WI38 (cell line): ENCODE data around the gene TRIM25.
A peak's percentile ranks its signal among the peaks of the same experiment; 100 is the strongest.

ENCODE experiments used
- H3K4me3 ChIP-seq: 2 replicates; pipeline ENCODE4 v1.5.1; 2011; ENCODE audit warnings: low read depth, mild to moderate bottlenecking, control low read depth, low read length
- TF ChIP-seq, protein P1 (sequence below): IDR thresholded peaks from 2 replicates; pipeline ENCODE4 v1.5.1; 2012; ENCODE audit warnings: low read depth, mild to moderate bottlenecking, control low read depth, low read length

TRIM25 gene

DNA sequence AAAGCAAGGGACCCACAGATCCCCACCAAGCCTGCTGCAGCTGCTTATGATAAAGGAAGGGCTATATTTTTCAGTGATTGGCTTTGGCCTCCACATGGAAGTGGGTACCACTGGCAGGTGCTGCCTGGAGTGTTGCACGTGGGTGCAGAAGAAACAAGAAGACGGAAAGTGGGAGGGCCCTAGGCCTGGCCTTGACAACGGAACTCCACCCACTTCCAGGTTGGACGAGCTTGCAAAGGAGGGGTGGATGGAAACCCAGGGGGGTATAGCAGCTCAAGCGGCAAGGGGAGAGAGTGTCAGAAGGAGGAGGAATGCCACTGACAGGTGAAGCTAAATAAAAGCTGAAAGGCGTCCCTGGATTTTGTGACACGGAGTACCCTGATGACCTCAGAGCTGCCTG is 20.3 kb downstream of the TRIM25 start:
- no peak overlapping the region for H3K4me3 ChIP-seq
- TF ChIP-seq, protein P1, sequence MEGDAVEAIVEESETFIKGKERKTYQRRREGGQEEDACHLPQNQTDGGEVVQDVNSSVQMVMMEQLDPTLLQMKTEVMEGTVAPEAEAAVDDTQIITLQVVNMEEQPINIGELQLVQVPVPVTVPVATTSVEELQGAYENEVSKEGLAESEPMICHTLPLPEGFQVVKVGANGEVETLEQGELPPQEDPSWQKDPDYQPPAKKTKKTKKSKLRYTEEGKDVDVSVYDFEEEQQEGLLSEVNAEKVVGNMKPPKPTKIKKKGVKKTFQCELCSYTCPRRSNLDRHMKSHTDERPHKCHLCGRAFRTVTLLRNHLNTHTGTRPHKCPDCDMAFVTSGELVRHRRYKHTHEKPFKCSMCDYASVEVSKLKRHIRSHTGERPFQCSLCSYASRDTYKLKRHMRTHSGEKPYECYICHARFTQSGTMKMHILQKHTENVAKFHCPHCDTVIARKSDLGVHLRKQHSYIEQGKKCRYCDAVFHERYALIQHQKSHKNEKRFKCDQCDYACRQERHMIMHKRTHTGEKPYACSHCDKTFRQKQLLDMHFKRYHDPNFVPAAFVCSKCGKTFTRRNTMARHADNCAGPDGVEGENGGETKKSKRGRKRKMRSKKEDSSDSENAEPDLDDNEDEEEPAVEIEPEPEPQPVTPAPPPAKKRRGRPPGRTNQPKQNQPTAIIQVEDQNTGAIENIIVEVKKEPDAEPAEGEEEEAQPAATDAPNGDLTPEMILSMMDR = no peak

DNA sequence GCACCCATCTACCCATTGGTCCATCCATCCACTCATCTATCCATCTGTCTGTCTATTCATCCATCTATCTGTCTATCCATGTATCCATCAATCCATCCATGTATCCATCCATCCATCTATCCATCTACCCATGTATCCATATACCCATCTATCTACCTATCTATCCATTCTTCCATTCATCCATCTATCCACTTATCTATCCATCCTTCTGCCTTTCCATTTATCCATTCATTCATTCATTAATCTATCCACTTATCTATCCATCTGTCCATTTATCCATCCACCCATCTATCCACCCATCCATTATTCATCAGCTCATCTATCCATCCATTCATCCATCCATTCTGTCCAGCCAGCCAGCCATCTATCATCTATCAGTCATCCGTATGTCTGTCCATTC is 21.5 kb downstream of the TRIM25 start:
- no peak overlapping the region for H3K4me3 ChIP-seq
- TF ChIP-seq, protein P1 = no peak

DNA sequence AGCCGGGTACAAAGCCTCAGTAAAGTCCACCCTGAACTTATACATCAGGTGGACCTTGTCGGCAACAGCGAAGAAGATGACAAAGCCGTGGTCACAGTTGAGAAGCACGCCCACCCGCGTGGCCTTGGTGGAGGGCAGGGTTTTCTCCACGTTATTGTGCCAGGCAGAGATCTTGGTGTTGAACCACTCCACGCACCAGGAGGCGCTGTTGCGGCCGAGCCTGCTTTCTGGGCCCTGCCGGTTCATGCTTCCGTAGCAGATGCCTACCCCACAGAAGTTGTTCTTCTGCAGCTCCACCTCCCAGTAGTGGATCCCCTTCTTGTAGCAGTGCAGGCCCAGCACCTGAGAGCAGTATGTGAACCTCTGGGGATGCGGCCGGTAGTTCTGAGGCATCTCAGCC is 22.1 kb downstream of the TRIM25 start:
- H3K4me3 ChIP-seq = no peak overlapping the region
- TF ChIP-seq, protein P1 = peak; percentile 40

DNA sequence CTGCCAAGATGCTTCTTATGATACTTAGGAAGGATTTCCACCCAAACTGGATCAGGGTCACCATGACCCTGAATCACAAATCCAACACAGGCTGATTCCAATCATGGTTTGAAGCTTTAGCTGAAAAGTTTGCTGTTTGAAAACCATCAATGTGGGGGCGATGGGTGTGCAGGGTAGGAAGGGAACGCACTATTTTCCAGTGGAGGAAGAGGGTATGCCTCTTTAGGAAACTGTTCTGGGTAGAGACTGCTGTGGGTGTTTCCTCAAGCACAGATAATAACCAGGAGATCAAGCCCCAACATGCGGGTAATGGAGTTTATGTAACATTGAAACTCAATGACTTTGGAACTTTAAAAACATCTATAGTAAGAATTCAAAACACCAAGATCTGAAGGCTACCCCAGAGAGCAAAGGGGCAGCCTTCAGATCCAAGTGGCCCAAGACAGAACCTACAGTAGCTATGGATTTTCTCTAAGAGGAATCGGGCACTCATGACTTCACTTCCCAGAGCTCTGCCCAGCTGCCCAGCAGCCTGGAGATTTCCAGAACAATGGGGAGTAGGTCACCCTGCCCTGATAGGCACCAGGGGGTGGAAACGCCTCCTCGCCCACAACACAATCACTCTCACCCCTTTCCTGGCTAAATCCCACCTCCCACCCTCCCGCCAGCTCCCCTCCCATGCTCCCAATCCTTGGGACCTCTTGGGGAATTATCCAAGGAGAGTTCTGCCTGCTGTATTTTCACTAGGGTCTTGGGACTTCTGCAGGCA is 22.8 kb downstream of the TRIM25 start:
- TF ChIP-seq, protein P1 = no peak
- no peak overlapping the region for H3K4me3 ChIP-seq

DNA sequence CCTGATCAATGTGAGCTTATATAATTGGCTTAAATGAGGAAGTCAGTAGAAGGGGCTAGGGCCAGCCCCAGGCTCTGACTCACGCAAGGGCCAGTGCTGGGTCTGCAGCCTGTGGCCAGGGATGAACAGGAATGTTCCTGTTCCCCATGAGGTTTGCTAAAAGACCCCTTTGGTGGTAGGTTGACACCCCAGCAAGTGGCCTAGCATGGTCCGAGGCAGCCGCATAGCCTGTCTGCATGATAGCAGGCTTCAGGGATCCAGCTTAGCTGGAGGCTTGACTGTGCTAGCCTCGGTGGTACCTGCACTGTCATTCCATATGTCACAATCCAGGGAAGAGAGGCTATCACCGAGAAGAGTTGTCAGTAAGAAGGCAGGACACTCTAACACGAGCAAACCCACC is 23.5 kb downstream of the TRIM25 start:
- H3K4me3 ChIP-seq = no peak overlapping the region
- TF ChIP-seq, protein P1 = no peak

DNA sequence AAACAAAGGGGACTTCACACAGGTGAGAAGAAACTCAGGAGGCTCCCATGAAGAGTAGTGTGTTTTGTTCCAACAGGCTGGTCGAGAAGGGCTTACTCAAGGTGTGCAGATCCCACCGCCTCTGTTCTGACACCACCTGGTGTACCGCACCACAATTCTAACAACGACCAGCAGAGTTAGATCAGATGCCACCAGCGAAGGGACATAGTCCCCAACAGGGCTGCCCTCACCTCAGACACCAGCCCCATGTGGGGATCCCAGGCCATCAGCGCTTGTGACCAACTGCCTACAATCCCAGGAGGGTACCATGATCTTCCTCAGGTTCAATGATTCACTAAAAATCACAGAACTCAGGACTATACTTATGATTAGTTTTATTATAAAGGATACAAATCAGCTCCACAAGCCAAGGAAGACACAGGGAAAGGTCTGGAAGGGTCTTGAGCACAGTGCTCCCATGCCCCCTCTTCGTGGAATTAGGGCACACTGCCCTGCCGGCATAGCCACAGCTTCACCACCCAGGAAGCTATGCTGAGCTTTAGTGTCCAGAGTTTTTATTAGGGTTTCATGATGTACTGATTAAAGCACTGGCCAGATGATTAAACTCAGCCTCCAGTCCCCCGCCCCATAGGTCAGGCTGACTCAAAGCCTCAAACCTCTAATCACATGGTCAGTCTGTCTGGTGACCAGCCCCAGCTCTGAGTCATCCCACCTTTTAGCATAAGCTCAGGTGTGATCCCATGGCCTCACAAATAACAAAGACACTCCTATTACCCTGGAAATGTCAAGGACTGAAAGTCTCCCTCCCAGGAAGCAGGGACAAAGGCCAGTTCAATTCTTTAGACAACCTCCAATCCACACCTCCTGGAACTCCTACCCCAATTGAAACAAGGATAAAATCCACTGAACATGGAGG is 26.0 kb downstream of the TRIM25 start:
- TF ChIP-seq, protein P1 = no peak
- no peak overlapping the region for H3K4me3 ChIP-seq

DNA sequence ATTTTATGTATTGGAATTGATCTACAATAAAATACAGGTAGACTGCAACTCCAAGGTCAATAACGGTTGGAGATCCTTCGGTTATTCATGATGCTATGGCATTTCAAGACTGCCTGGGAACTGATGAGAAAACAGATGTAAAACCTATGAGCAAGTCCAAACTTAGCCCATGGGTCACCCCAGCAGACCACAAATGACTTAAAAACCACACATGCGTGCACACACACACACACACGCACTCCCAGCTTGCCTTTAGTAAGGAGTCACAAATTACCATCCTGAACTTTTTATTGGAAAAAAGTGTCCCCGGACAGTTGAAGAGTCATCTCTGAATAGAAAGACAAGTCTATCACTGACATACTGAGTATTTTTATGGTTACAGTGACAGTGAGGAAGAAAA is 26.7 kb downstream of the TRIM25 start:
- TF ChIP-seq, protein P1 = no peak
- no peak overlapping the region for H3K4me3 ChIP-seq
